HG03159 (cell line): ENCODE data around the gene KIF18B.

Source experiments
- ATAC-seq: cut with Tn5 transposase; IDR thresholded peaks from one replicate; pipeline ENCODE4 v1.9.1; 2021; ENCODE audit warnings: mild to moderate bottlenecking, moderate library complexity; ENCODE audit not compliant: unreplicated experiment

The KIF18B gene

GRCh38 chr17:44921122-44921882 is 26.3 kb downstream of the KIF18B start:
- no peak for ATAC-seq

GRCh38 chr17:44920565-44920940 is 27.0 kb downstream of the KIF18B start:
- no peak for ATAC-seq

- no peak for ATAC-seq
Observed at GRCh38 chr17:44919885-44920564, 27.5 kb downstream of the KIF18B start.

- no peak for ATAC-seq
Observed at GRCh38 chr17:44919411-44919810, 28.2 kb downstream of the KIF18B start.

GRCh38 chr17:44918006-44918405 is 29.6 kb downstream of the KIF18B start:
- ATAC-seq, result no peak

- ATAC-seq, result no peak
Observed at GRCh38 chr17:44917456-44917855, 30.1 kb downstream of the KIF18B start.

GRCh38 chr17:44916781-44917241 is 30.8 kb downstream of the KIF18B start:
- ATAC-seq, result no peak

- ATAC-seq, result no peak
Observed at GRCh38 chr17:44915862-44916780, 31.5 kb downstream of the KIF18B start.

- ATAC-seq, result no peak
Observed at GRCh38 chr17:44915321-44915726, 32.2 kb downstream of the KIF18B start, which contains the start of gene GFAP. TSS of gene GFAP (minus strand) at chr17:44915500. CDS start at chr17:44915486, 14 bp downstream.

- no peak for ATAC-seq
Observed at GRCh38 chr17:44914698-44915271, 32.8 kb downstream of the KIF18B start.

GRCh38 chr17:44914148-44914547 is 33.4 kb downstream of the KIF18B start:
- ATAC-seq, result no peak

GRCh38 chr17:44913676-44914075 is 33.9 kb downstream of the KIF18B start:
- no peak for ATAC-seq

- ATAC-seq, result no peak
Observed at GRCh38 chr17:44912763-44913544, 34.6 kb downstream of the KIF18B start.

- ATAC-seq, result no peak
Observed at GRCh38 chr17:44911133-44912001, 36.2 kb downstream of the KIF18B start.

- ATAC-seq, result no peak
Observed at GRCh38 chr17:44910231-44911106, 37.1 kb downstream of the KIF18B start.

GRCh38 chr17:44909681-44910144 is 37.9 kb downstream of the KIF18B start:
- ATAC-seq, result no peak

- no peak for ATAC-seq
Observed at GRCh38 chr17:44908761-44909326, 38.7 kb downstream of the KIF18B start.
